H9 (cell line): Measurements from ENCODE around the gene SNED1. TPM values are rescaled to one million over a fixed set of nuclear protein-coding genes. Genes with fewer than 3 reads are reported as not detected.

Experiments used
- DNase-seq: peaks from one replicate; pipeline ENCODE4 v3.0.0-alpha.2; 2017
- H2AFZ ChIP-seq: one replicate; pipeline ENCODE4 v1.6.1; 2013; ENCODE audit warnings: mild to moderate bottlenecking, low read length, control low read depth, moderate library complexity
- H2AK5ac ChIP-seq: 2 replicates; pipeline ENCODE4 v1.6.1; 2013; ENCODE audit warnings: low read length, control low read depth, mixed read lengths; ENCODE audit not compliant: insufficient read length
- H2BK120ac ChIP-seq: one replicate; pipeline ENCODE4 v1.6.1; 2013; ENCODE audit warnings: low read depth, mild to moderate bottlenecking, low read length, control low read depth, inconsistent platforms; ENCODE audit not compliant: poor library complexity, severe bottlenecking
- H2BK12ac ChIP-seq: 2 replicates; pipeline ENCODE4 v1.6.1; 2013; ENCODE audit warnings: low read length, control low read depth, mixed read lengths, low read depth; ENCODE audit not compliant: insufficient read length
- H2BK15ac ChIP-seq: 2 replicates; pipeline ENCODE4 v1.6.1; 2013; ENCODE audit warnings: low read depth, low read length, control low read depth
- H2BK20ac ChIP-seq: one replicate; pipeline ENCODE4 v1.6.1; 2013; ENCODE audit warnings: low read depth, mild to moderate bottlenecking, low read length, control low read depth, inconsistent platforms; ENCODE audit not compliant: poor library complexity, severe bottlenecking
- H2BK5ac ChIP-seq: 2 replicates; pipeline ENCODE4 v1.6.1; 2013; ENCODE audit warnings: low read length, control low read depth, mixed read lengths; ENCODE audit not compliant: insufficient read length
- H3K14ac ChIP-seq: 2 replicates; pipeline ENCODE4 v1.6.1; 2013; ENCODE audit warnings: low read length, control low read depth; ENCODE audit not compliant: insufficient read depth
- H3K18ac ChIP-seq: 2 replicates; pipeline ENCODE4 v1.6.1; 2013; ENCODE audit warnings: low read depth, mild to moderate bottlenecking, mixed read lengths, low read length, control low read depth; ENCODE audit not compliant: insufficient read length
- H3K23ac ChIP-seq: 2 replicates; pipeline ENCODE4 v1.6.1; 2013; ENCODE audit warnings: low read length, control low read depth, mixed read lengths, low read depth; ENCODE audit not compliant: insufficient read length
- H3K23me2 ChIP-seq: 2 replicates; pipeline ENCODE4 v1.6.1; 2013; ENCODE audit warnings: low read depth, mild to moderate bottlenecking, mixed read lengths, low read length, control low read depth; ENCODE audit not compliant: insufficient read length, poor library complexity, severe bottlenecking
- H3K27ac ChIP-seq: 2 replicates; pipeline ENCODE4 v1.5.1; 2013; ENCODE audit warnings: low read length, control low read depth, mixed read lengths, low read depth; ENCODE audit not compliant: insufficient read length
- H3K27me3 ChIP-seq: 2 replicates; pipeline ENCODE4 v1.6.1; 2013; ENCODE audit warnings: low read length, control low read depth, inconsistent platforms; ENCODE audit not compliant: insufficient read depth
- H3K4ac ChIP-seq: 2 replicates; pipeline ENCODE4 v1.6.1; 2013; ENCODE audit warnings: low read depth, mild to moderate bottlenecking, control low read depth, inconsistent platforms, low read length, moderate library complexity
- H3K4me1 ChIP-seq: 2 replicates; pipeline ENCODE4 v1.6.1; 2013; ENCODE audit warnings: low read length, control low read depth, inconsistent platforms; ENCODE audit not compliant: insufficient read depth
- H3K4me2 ChIP-seq: 2 replicates; pipeline ENCODE4 v1.6.1; 2013; ENCODE audit warnings: low read length, control low read depth, mixed read lengths; ENCODE audit not compliant: insufficient read length, insufficient read depth
- H3K56ac ChIP-seq: 2 replicates; pipeline ENCODE4 v1.6.1; 2013; ENCODE audit warnings: low read depth, mild to moderate bottlenecking, mixed read lengths, low read length, control low read depth; ENCODE audit not compliant: insufficient read length
- H3K79me1 ChIP-seq: 2 replicates; pipeline ENCODE4 v1.6.1; 2013; ENCODE audit warnings: low read depth, mild to moderate bottlenecking, moderate library complexity, low read length, control low read depth, inconsistent platforms; ENCODE audit not compliant: insufficient read depth, poor library complexity, severe bottlenecking
- H3K79me2 ChIP-seq: 2 replicates; pipeline ENCODE4 v1.6.1; 2013; ENCODE audit warnings: low read length, control low read depth, inconsistent platforms; ENCODE audit not compliant: insufficient read depth
- H3K9ac ChIP-seq: 2 replicates; pipeline ENCODE4 v1.6.1; 2013; ENCODE audit warnings: low read length, control low read depth, mixed read lengths; ENCODE audit not compliant: insufficient read length; ENCODE audit errors: extremely low read depth
- H3K9me3 ChIP-seq: one replicate; pipeline ENCODE4 v1.6.1; 2013; ENCODE audit warnings: low read depth, low read length, inconsistent platforms; ENCODE audit not compliant: control insufficient read depth
- H3T11ph ChIP-seq: one replicate; pipeline ENCODE4 v1.6.1; 2013; ENCODE audit warnings: mild to moderate bottlenecking, low read length, control low read depth, inconsistent platforms
- H4K20me1 ChIP-seq: one replicate; pipeline ENCODE4 v1.6.1; 2013; ENCODE audit not compliant: control insufficient read depth, insufficient read length, insufficient read depth
- H4K5ac ChIP-seq: 2 replicates; pipeline ENCODE4 v1.6.1; 2013; ENCODE audit warnings: low read depth, mild to moderate bottlenecking, mixed read lengths, low read length, control low read depth; ENCODE audit not compliant: insufficient read length
- H4K8ac ChIP-seq: replicated peaks from 2 replicates; pipeline ENCODE4 v1.6.1; 2013; ENCODE audit warnings: low read length, control low read depth, mixed read lengths, low read depth; ENCODE audit not compliant: insufficient read length
- H4K91ac ChIP-seq: 2 replicates; pipeline ENCODE4 v1.6.1; 2013; ENCODE audit warnings: low read depth, mild to moderate bottlenecking, moderate library complexity, mixed read lengths, low read length, control low read depth; ENCODE audit not compliant: insufficient read length
- H3K27ac Mint-ChIP-seq, 3 experiments: 2 replicates in 2 of 3; 3 replicates in 1 of 3; pipeline ENCODE4 v1.8.0; 2020 to 2021; ENCODE audit warnings: mixed read lengths in 3 of 3, mild to moderate bottlenecking in 1 of 3, moderate library complexity in 1 of 3
- H3K27me3 Mint-ChIP-seq: 2 replicates; pipeline ENCODE4 v1.8.0; 2021; ENCODE audit warnings: low read depth, mild to moderate bottlenecking, moderate library complexity, mixed read lengths
- H3K36me3 Mint-ChIP-seq, 3 experiments: 2 replicates in 2 of 3; 3 replicates in 1 of 3; pipeline ENCODE4 v1.8.0; 2020 to 2021; ENCODE audit warnings: low read depth in 3 of 3, mixed read lengths in 3 of 3; ENCODE audit not compliant: insufficient read depth in 1 of 3
- H3K4me1 Mint-ChIP-seq, 2 experiments: 2 replicates each; pipeline ENCODE4 v1.8.0; 2020; ENCODE audit warnings: mixed read lengths in 2 of 2
- H3K4me3 Mint-ChIP-seq, 2 experiments: 2 replicates in 1 of 2; 3 replicates in 1 of 2; pipeline ENCODE4 v1.8.0; 2020 to 2021; ENCODE audit warnings: mild to moderate bottlenecking in 2 of 2, mixed read lengths in 2 of 2, moderate library complexity in 1 of 2
- H3K9me3 Mint-ChIP-seq, 2 experiments: 2 replicates in 1 of 2; 3 replicates in 1 of 2; pipeline ENCODE4 v1.8.0; 2020; ENCODE audit warnings: mild to moderate bottlenecking in 2 of 2, mixed read lengths in 2 of 2, moderate library complexity in 1 of 2
- CTCF ChIP-seq: fragments of 200-600 bp; sonication (generic); conservative IDR thresholded peaks from 3 replicates; pipeline ENCODE4 v1.8.0; 2021; ENCODE audit warnings: antibody characterized with exemption, mild to moderate bottlenecking
- WGBS: extraction: QIAGEN DNeasy Blood & Tissue Kit; methylation state at CpG from one replicate; pipeline ENCODE4 v1.1.7; 2013; ENCODE audit warnings: missing lambda C conversion rate, low lambda C conversion rate, mixed read lengths; ENCODE audit not compliant: insufficient read length; ENCODE audit errors: extremely low coverage; 5-methylcytosine and 5-hydroxymethylcytosine counted together
- total RNA-seq: library from RNA; stranded (reverse); gene quantifications from 2 replicates; pipeline ENCODE4 v1.2.1, GENCODE V29; 2021

SNED1 gene
- total RNA-seq, 1 experiment from 2014 or later: 2.5 TPM

GRCh38 chr2:241020201-241020600, 21.8 kb downstream of the SNED1 start:
- Histone ChIP-seq H4K20me1 (no peaks in the 10 kb centered on the region), H3K4me1 (no peaks in the 10 kb centered on the region), H2BK120ac (no peak overlapping the region), H3K79me2 (no peaks in the 10 kb centered on the region), H3K18ac (no peak overlapping the region), H3K4me2 (no peak overlapping the region), H3T11ph (no peak overlapping the region), H2BK5ac (no peak overlapping the region), H3K27me3 (no peaks in the 10 kb centered on the region), H3K79me1 (no peaks in the 10 kb centered on the region), H4K5ac (no peak overlapping the region), H2AK5ac (no peak overlapping the region), H3K27ac (no peak overlapping the region), H3K23me2 (no peaks in the 10 kb centered on the region), H2BK20ac (no peak overlapping the region), H3K4ac (no peak overlapping the region), H2AFZ (no peak overlapping the region), H3K23ac (no peak overlapping the region), H3K9ac (no peak overlapping the region), H4K91ac (no peak overlapping the region), H3K56ac (no peak overlapping the region), H2BK15ac (no peak overlapping the region), H3K9me3 (no peaks in the 10 kb centered on the region), H2BK12ac (no peak overlapping the region), H4K8ac (no peak overlapping the region), H3K14ac (no peak overlapping the region)
- Mint-ChIP-seq H3K27ac (no peak overlapping the region), H3K9me3 (peaks cover 15 to 22% of the 10 kb centered on the region in 2 experiments), H3K27me3 (peaks cover 2% of the 10 kb centered on the region), H3K36me3 (peaks cover 0 to 4% (median 3%) of the 10 kb centered on the region in 3 experiments; a peak in 2 of 7 replicates), H3K4me3 (no peak overlapping the region), H3K4me1 (peaks cover 3 to 4% of the 10 kb centered on the region in 2 experiments; a peak in 3 of 4 replicates)
- WGBS: no CpG with 5 or more reads among the region's 10 CpGs
- no peak for TF ChIP-seq CTCF
- DNase-seq: no peak
